GM18520 (cell line): Measurements from ENCODE around the gene EIF3D.

Experiments used
- ATAC-seq: cut with Tn5 transposase; IDR thresholded peaks from one replicate; pipeline ENCODE4 v1.9.1; 2021; ENCODE audit not compliant: unreplicated experiment

EIF3D gene

DNA sequence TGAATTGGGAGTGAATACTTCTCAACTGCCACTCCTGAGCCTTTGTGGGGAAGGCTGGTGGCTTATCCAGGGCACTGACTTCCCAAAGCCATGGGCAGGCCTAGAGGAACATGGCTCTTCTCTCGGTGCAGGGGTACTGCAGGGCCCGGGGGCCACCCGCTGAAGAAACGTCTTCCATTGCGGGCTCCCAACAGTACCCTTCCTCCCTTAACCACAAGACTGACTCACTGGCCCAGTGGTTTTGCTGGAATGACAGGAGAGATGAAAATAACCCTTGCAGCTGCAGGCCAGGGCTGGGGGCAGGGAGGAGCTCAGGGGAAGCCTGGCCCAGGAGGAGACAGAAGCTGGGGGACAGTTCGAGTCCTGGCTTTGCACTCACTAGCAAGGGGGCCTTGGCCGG, 61.0 kb downstream of the EIF3D start:
- no peak for ATAC-seq

DNA sequence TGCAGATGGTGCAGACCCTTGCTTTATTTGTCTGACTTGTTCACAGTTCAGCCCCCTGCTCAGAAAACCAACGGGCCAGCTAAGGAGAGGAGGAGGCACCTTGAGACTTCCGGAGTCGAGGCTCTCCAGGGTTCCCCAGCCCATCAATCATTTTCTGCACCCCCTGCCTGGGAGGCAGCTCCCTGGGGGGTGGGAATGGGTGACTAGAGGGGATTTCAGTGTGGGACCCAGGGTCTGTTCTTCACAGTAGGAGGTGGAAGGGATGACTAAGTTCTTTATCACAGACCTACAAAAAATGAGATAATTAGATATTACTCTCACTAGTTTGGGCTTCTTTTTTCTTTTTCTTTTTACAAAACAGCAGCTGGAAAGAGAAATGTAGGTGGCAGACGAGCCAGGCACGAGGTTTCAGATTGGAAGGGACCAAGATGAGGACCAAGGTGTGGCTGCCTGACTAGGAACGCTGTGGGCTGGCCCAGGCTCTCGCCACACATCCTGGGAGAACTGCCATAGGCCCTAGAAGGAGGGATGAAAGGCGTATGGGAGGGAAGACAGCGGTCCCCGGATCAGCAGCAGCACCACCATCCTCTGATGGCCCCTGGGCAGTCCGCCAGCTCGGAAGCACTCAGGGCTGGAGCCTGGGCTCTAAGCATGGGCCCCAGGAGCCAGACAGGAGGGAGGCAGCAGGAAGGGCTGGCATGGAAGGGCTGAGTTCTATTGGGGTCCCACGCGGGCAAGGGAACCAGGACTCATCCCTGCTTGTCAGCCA, 61.7 kb downstream of the EIF3D start:
- no peak for ATAC-seq

DNA sequence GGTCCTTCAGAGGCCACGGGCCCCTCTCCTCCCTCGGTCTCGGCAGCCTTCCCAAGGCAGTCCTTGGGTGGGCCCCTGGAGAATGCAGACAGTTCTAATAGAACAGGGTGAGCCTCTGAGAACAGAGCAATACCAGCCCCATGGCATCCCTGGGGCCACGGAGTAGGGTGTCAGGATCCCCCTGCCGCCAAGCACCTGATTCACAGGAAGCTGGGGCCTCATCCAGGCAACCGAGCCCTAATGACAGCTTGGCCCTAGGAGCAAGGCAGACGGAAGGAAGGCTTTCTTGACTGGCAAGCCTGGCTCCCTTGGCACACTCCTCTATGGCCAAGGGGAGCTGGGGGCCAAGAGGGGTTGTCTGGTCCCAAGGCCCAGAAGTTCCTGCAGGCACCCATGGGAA, 62.7 kb downstream of the EIF3D start:
- ATAC-seq: no peak

DNA sequence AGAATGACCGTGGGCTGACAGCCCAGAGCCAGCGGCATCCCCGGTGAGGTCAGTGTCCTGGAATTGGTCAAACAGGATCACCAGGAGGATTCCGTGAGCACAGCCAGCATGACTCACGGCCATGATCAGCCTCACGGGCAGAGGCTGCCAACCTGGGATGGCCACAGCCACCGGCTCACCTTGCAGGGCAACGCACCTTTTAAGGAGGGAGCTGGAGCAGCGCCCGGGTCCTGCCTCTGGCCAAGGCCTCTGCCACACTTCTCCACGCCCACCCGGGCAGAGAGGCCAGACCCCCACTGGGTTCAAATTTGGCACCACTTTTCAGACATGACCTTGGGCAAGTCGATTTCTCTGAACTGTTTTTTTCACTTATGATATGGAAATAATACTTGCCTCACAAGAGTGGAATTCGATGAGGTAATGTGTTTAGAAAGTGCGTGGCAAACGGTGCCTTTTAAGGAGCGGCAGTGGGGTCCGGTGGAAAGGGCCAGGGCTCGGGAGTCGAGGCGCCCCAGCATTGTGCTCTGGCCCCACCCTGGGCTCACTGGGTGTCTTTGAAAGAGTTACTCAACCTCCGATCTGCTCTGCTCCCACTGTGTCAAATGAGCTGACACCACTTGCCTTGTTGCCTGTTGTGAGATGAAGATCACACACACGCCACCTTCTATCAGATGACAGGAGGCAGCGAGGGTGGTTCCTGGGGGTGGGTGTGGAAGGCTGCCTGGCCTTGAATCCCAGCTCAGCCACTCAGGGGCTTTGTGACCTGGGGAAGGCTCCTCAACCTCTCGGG, 63.5 kb downstream of the EIF3D start:
- ATAC-seq: no peak

DNA sequence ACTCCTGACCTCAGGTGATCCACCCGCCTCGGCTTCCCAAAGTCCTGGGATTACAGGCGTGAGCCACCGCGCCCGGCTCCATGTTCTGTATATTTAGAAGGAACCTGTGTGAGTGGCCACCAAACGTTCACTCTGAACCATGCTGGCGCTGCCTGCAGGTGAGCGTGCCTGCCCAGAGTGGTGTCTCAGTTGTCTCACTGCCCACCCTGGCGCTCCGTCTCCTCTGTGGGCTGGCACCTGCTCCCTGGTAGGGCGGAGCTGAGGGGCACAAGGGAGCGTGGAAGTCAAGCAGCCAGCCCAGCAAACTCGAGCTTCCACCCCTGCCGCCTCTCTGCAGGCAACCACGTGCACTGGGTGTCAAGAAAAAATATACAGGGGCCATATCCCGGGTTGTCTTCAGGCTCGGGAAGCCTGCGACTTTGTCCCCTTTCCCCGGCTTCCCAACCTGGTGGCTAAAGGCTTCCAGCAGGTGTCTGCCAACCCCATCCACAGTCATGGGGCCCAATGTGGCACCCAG, 64.2 kb downstream of the EIF3D start:
- ATAC-seq: no peak

DNA sequence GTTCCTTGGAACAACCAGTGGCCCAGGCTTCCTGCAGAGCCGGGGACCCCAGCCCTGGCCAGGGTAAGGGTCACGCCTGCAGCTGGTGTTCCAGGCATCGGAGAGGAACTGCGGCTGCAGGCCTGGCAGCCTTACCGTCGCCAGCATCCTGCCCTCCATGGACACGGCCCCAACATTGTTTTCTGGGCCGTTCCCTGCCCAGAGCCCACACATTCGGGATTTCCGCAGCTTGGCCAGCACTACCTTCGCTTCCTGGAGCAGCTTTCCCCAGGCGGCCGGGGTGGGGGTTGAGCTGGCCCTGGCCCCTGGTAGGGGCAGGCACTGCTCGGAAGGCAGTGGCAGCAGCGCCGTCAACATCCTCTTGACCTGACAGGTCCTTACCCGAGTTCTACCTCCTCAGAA, 65.2 kb downstream of the EIF3D start:
- no peak for ATAC-seq

DNA sequence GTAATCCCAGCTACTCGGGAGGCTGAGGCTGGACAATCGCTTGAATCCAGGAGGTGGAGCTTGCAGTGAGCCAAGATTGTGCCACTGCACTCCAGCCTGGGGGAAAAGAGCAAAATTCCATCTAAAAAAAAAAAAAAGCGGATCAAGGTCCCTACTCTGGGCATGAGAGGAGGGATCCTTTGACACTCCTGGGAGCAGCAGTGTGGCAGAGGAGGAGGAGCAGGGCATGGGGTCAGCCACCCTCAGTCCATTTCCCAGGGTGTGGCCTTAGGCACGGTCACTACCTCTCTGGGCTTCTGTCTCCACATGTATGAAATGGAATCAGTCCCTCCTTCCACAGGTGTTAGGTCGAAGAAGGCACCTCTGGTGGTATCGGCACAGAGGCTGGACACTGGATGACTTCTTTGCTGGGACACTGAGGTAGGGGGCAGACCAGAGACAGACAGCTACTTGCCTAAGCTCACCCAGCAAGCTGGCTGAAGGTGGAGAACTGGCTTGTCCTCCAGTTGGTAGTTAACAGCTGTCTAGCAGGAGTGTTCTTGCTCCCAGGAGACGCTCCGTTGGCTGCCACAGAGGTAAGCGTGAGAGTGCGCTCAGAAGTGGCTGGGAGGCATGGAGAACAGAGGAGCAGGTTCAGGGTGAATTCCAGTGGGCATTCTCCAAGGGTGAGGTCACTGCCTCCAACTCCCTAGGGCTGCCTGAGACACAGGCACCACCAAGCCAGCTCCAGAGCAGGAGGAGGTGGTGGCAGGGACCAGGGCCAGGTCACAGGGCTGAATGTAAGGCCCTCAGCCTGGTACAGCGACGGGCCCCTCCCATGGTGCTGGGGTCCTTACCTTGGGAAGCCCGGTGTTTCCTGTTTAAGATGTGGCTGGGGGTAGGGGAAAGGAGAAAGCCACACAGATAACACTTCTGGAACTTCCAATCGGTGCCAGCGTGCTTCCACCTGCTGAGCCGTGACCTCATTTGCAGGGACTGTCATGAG, 67.0 kb downstream of the EIF3D start:
- ATAC-seq: no peak
